Astrocyte (in vitro differentiated cells and primary cell): ENCODE results near the gene GTF3A.

ENCODE experiments used
- CTCF ChIP-seq: IDR thresholded peaks from 2 replicates; pipeline ENCODE4 v1.5.1; 2011; ENCODE audit warnings: low read depth, mild to moderate bottlenecking, inconsistent platforms, low read length, moderate library complexity; ENCODE audit not compliant: insufficient read depth
- EZH2 ChIP-seq: IDR thresholded peaks from 2 replicates; pipeline ENCODE4 v1.6.1; 2012; ENCODE audit warnings: mild to moderate bottlenecking, low read length, inconsistent platforms; ENCODE audit not compliant: insufficient read depth

- TF ChIP-seq EZH2, result no peak
- no peak for TF ChIP-seq CTCF
Observed at GRCh38 chr13:27395007-27395510, 29.4 kb upstream of the GTF3A start.
